HUES48 (cell line): ENCODE measurements around the gene LTA4H.

Experiments used
- H3K27ac ChIP-seq: one replicate; pipeline ENCODE4 v1.7.0; 2013; ENCODE audit warnings: low read depth, low read length, inconsistent platforms
- H3K27me3 ChIP-seq: 2 replicates; pipeline ENCODE4 v1.6.1; 2013; ENCODE audit warnings: mild to moderate bottlenecking, low read length; ENCODE audit not compliant: control insufficient read depth, insufficient read depth
- H3K36me3 ChIP-seq: 2 replicates; pipeline ENCODE4 v1.6.1; 2013; ENCODE audit warnings: low read length; ENCODE audit not compliant: control insufficient read depth, insufficient read depth
- H3K4me1 ChIP-seq: 2 replicates; pipeline ENCODE4 v1.6.1; 2013; ENCODE audit warnings: mild to moderate bottlenecking, low read length; ENCODE audit not compliant: control insufficient read depth, insufficient read depth
- H3K4me3 ChIP-seq: 2 replicates; pipeline ENCODE4 v1.5.1; 2013; ENCODE audit warnings: mild to moderate bottlenecking, low read depth, low read length
- H3K9ac ChIP-seq: 2 replicates; pipeline ENCODE4 v1.6.1; 2013; ENCODE audit warnings: mild to moderate bottlenecking, low read depth, low read length, moderate library complexity
- H3K9me3 ChIP-seq: 2 replicates; pipeline ENCODE4 v1.6.1; 2013; ENCODE audit warnings: low read length; ENCODE audit not compliant: control insufficient read depth, insufficient read depth

LTA4H gene

GRCh38 chr12:96035283-96036236 is at the start of gene LTA4H:
Gene LTA4H, minus strand, starts transcription at chr12:96035587. Its CDS starts 68 bp downstream, at chr12:96035519.
- no peaks in the 10 kb centered on the region for H3K27me3 ChIP-seq
- H3K9me3 ChIP-seq, result no peaks in the 10 kb centered on the region
- H3K4me1 ChIP-seq, result peaks cover 6% of the 10 kb centered on the region
- peak within 1 kb of the TSS; percentile 79 for H3K27ac ChIP-seq
- H3K36me3 ChIP-seq, result no peaks in the 10 kb centered on the region
- peak within 1 kb of the TSS; percentile 64 for H3K9ac ChIP-seq
- peak within 1 kb of the TSS; percentile 97 for H3K4me3 ChIP-seq

DNA sequence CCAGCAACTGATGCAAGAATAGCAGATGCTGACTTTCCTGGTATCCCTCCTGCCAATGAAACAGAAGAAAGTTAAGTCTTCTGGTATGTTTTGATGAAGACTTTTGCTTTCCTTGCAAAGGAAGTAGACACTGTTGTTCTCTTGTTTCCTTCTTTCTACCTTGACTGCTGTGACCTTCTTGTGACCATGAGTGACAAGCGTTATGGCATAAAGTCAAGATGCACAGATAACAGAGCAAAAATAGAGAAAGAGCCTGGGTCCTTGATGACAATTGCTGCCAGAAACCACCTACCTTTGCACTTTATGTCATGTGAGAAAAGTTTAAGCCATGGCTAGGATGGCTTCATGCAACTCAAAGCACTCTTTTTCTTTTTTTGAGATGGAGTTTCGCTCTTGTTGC is 49.2 kb upstream of the LTA4H start:
- H3K9ac ChIP-seq, result no peak overlapping the region
- H3K36me3 ChIP-seq, result no peaks in the 10 kb centered on the region
- no peaks in the 10 kb centered on the region for H3K27me3 ChIP-seq
- H3K4me3 ChIP-seq, result no peak overlapping the region
- H3K27ac ChIP-seq, result no peak overlapping the region
- H3K4me1 ChIP-seq, result no peaks in the 10 kb centered on the region
- 0 out of 2 replicates have a peak, but pooled peaks cover 7% of the 10 kb centered on the region for H3K9me3 ChIP-seq

DNA sequence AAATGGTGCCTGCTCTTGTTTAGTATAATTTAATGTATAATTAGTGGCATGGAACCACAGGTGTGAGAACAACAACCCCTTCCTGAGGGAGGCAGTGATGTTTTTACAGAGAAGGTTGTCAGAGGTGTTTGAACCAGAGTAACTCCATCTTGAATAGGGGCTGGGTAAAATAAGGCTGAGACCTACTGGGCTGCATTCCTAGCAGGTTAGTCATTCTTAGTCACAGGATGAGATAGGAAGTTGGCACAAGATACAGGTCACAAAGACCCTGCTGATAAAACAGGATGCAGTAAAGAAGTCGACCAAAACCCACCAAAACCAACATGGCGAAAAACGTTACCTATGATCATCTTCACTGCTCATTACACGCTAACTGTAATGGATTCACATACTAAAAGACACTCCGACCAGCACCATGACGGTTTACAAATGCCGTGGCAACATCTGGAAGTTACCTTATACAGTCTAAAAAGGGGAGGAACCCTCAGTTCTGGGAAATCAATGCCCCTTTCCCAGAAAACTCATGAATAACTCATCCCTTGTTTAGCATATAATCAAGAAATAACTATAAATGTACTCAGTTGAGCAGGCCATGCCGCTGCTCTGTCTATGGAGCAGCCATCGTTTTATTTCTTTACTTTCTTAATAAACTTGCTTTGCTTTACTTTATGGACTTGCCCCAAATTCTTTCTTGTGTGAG is 47.8 kb upstream of the LTA4H start:
- no peak overlapping the region for H3K4me3 ChIP-seq
- H3K4me1 ChIP-seq, result no peaks in the 10 kb centered on the region
- no peaks in the 10 kb centered on the region for H3K27me3 ChIP-seq
- no peaks in the 10 kb centered on the region for H3K36me3 ChIP-seq
- H3K27ac ChIP-seq, result no peak overlapping the region
- H3K9ac ChIP-seq, result no peak overlapping the region
- 0 out of 2 replicates have a peak, but pooled peaks cover 7% of the 10 kb centered on the region for H3K9me3 ChIP-seq

GRCh38 chr12:96081596-96081995 is 46.2 kb upstream of the LTA4H start:
- Histone ChIP-seq H3K36me3 (no peaks in the 10 kb centered on the region), H3K9me3 (0 out of 2 replicates have a peak, but pooled peaks cover 3% of the 10 kb centered on the region), H3K9ac (no peak overlapping the region), H3K27ac (no peak overlapping the region), H3K4me3 (no peak overlapping the region), H3K4me1 (no peaks in the 10 kb centered on the region), H3K27me3 (no peaks in the 10 kb centered on the region)

- no peak overlapping the region for H3K27ac ChIP-seq
- no peaks in the 10 kb centered on the region for H3K36me3 ChIP-seq
- H3K27me3 ChIP-seq, result no peaks in the 10 kb centered on the region
- no peaks in the 10 kb centered on the region for H3K9me3 ChIP-seq
- no peak overlapping the region for H3K9ac ChIP-seq
- H3K4me3 ChIP-seq, result no peak overlapping the region
- 0 out of 2 replicates have a peak, but pooled peaks cover 3% of the 10 kb centered on the region for H3K4me1 ChIP-seq
Measured at GRCh38 chr12:96078231-96079135, 43.1 kb upstream of the LTA4H start.

DNA sequence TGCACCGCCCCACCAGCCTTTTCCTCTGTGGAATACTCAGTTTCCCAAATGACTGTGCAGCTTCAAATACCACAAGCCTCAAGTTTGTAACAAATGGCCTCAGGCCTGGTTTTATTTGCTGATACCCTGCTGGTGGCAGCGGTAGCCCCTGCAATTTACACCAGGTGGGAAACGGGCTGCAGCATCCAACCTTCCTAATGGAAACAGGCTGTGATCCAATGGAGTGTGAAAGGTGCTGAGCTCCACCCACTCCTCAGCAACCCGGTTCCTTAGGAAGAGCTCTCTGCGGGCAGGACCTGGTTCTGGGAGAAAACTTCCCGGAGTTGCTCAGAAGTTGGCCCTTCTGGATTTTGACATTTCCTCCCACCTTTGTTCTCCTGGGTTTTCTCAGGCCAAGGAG is 41.7 kb upstream of the LTA4H start:
- Histone ChIP-seq H3K9ac (no peak overlapping the region), H3K9me3 (no peaks in the 10 kb centered on the region), H3K27ac (no peak overlapping the region), H3K4me3 (no peak overlapping the region), H3K4me1 (0 out of 2 replicates have a peak, but pooled peaks cover 8% of the 10 kb centered on the region), H3K27me3 (no peaks in the 10 kb centered on the region), H3K36me3 (no peaks in the 10 kb centered on the region)

DNA sequence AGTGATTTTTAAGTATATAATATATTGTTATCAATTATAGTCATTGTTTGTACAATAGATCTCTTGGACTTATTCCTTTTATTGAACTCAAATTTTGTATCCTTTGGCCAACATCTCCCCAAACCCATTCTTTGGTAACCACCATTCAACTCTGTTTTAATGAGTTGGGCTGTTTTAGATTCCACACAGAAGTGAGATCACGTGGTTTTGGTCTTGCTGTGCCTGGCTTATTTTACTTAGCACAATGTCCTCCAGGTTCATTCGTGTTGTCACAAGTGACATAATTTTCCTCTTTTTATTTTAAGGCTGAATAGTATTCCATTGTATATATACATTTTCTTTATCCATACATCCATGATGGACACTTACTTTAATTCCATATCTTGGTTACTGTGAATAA is 40.2 kb upstream of the LTA4H start:
- Histone ChIP-seq H3K36me3 (no peaks in the 10 kb centered on the region), H3K27ac (no peak overlapping the region), H3K9me3 (no peaks in the 10 kb centered on the region), H3K4me1 (peaks cover 17% of the 10 kb centered on the region), H3K4me3 (no peak overlapping the region), H3K9ac (no peak overlapping the region), H3K27me3 (no peaks in the 10 kb centered on the region)

DNA sequence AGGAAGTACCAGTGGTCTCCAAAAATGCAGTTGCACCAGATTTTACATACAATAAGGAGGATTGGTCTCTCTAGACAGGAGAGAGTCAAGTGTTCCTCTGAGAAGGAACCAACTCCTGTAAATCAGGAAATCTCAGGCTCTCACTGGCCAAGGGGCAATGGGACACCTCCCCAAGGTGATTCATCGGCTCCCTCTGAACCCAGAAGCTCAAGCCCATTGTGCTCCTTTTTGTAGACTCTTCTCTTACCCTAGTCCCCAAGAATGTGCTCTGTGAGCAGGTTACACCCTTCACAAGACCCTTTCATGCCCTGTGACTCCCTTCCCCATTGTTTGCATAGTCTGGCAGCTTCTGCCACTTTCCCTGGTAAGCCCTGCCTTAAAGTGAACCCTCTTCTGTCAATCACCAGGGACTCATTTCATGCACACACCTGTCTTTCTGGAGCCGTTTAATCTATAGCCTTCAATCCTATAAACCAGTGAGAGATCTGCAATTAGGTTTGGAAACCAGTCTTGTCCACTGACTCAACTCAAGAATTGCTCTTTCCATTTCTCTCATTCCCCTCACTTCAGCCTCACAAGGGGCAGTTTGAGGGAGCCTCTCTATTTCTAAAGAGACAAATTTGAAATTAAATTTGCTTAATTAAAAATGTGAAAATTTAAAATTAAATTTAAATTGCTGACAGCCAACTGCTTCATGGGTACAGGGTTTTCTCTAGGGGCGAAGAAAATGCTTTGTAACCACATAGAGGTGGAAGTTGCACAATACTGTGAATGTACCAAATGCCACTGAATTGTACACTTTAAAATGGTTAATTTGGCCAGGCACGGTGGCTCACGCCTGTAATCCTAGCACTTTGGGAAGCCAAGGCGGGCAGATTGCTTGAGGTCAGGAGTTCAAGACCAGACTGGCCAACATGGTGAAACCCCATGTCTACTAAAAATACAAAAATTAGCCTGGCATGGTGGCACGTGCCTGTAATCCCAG is 38.3 kb upstream of the LTA4H start:
- Histone ChIP-seq H3K27me3 (no peaks in the 10 kb centered on the region), H3K4me1 (peaks cover 20% of the 10 kb centered on the region), H3K4me3 (no peak overlapping the region), H3K9ac (no peak overlapping the region), H3K36me3 (no peaks in the 10 kb centered on the region), H3K27ac (no peak overlapping the region), H3K9me3 (no peaks in the 10 kb centered on the region)

DNA sequence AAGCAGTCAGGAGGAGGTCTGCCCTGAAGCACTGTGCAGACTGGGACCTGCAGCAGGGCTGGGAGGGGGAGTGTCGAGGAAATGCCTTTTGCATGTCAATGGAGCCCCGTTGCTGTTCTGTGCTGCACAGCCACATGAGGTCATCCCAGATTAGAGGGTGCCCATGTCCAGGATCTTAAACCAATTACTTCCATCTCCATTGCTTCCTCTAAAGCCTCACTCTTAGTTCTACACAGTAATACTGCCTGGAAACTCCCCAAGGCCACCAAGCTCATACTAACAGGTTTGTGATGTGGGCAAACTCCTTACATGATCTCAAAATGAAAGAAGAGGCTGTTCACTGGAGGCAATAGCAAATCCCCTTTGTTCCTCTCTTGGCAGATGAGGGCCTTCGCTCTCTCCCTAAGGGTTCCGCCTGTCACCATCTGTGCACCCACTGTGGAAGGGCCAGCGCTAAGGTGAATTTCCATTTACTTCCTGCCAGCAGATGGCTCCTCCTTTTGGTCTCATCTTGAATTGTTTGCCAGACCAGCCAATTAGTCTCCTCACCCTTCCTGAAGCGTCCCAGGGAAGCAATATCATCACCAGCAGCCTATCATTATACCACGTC is 35.4 kb upstream of the LTA4H start:
- peaks cover 20% of the 10 kb centered on the region for H3K4me1 ChIP-seq
- H3K36me3 ChIP-seq, result no peaks in the 10 kb centered on the region
- no peak overlapping the region for H3K9ac ChIP-seq
- H3K27me3 ChIP-seq, result no peaks in the 10 kb centered on the region
- no peak overlapping the region; the same call in 1 of the 2 replicates for H3K4me3 ChIP-seq
- H3K9me3 ChIP-seq, result no peaks in the 10 kb centered on the region
- H3K27ac ChIP-seq, result peak overlapping the region; percentile 66
